ENCODE data around the gene GLE1. TPM values are rescaled to one million over a fixed set of nuclear protein-coding genes. Genes with fewer than 3 reads are reported as not detected.
"Not testable (repeated sequence)": the region's sequence is repeated elsewhere in the genome, so short reads cannot be mapped to it uniquely, and the experiment has no call there.

GLE1 gene
- total RNA-seq, 2 donors from 2014 or later, result 15.6 to 21.7 TPM

GRCh38 chr9:128503870-128504269 is 649 bp upstream of the GLE1 start:
- peaks cover 5% of the 10 kb centered on the region for H3K36me3 ChIP-seq
- H3K4me3 ChIP-seq, result peak overlapping the region; percentile 97
- DNase-seq (ENCODE audit: low spot score) (no peak), ATAC-seq (ENCODE audit: insufficient number of reproducible peaks, low FRiP score, low read depth) (no peak)
- H3K27ac ChIP-seq, result peak overlapping the region; percentile 22 to 89
- H3K9me3 ChIP-seq, result no peaks in the 10 kb centered on the region
- H3K27me3 ChIP-seq (replicated peaks; ENCODE audit: insufficient read depth), result no peaks in the 10 kb centered on the region
- peaks cover 41 to 56% of the 10 kb centered on the region in 2 donors for H3K4me1 ChIP-seq (ENCODE audit: control insufficient read depth in 1 of 2, low read depth in 2 of 2)
- TF ChIP-seq, protein P1, sequence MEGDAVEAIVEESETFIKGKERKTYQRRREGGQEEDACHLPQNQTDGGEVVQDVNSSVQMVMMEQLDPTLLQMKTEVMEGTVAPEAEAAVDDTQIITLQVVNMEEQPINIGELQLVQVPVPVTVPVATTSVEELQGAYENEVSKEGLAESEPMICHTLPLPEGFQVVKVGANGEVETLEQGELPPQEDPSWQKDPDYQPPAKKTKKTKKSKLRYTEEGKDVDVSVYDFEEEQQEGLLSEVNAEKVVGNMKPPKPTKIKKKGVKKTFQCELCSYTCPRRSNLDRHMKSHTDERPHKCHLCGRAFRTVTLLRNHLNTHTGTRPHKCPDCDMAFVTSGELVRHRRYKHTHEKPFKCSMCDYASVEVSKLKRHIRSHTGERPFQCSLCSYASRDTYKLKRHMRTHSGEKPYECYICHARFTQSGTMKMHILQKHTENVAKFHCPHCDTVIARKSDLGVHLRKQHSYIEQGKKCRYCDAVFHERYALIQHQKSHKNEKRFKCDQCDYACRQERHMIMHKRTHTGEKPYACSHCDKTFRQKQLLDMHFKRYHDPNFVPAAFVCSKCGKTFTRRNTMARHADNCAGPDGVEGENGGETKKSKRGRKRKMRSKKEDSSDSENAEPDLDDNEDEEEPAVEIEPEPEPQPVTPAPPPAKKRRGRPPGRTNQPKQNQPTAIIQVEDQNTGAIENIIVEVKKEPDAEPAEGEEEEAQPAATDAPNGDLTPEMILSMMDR (IDR thresholded peaks at IDR 0.05), result no peak

DNA sequence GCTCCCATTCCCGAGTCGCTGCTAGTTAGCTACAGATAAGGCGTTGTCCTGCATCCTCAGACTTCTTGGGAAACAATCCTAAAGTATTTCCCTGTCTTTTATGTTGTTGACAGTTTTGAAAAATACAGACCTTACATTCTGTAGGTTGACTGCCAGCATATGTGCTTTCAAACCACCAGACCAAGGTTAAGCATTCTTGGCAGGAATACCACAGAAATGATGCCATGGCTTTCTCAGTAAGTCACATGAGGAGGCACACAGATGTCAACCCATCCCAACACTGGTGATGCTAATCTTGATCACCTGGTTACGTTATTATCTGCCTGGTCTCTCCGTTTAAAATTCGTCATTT is 871 bp downstream of the GLE1 start:
- no peak for DNase-seq (ENCODE audit: low spot score)
- TF ChIP-seq, protein P1 (IDR thresholded peaks at IDR 0.05), result no peak
- ATAC-seq (ENCODE audit: insufficient number of reproducible peaks, low FRiP score, low read depth), result no peak
- Histone ChIP-seq H3K27me3 (replicated peaks; ENCODE audit: insufficient read depth) (no peaks in the 10 kb centered on the region), H3K4me3 (peak overlapping the region; percentile 97), H3K27ac (no peak overlapping the region), H3K4me1 (ENCODE audit: control insufficient read depth in 1 of 2, low read depth in 2 of 2) (peaks cover 36 to 49% of the 10 kb centered on the region in 2 donors), H3K9me3 (no peaks in the 10 kb centered on the region), H3K36me3 (peaks cover 10% of the 10 kb centered on the region)

DNA sequence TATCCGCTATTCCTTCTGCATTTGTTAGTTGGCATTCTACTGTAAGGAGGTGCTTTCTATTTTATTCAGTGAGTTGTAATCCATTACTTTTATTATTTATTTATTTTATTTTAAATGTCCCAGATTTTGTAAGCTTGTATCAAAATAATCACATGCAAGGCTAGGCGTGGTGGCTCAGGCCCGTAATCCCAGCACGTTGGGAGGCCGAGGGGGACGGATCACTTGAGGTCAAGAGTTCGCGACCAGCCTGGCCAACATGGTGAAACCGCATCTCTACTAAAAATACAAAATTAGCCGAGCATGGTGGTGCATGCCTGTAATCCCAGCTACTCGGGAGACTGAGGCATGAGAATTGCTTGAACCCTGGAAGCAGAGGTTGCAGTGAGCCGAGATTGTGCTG is 1.4 kb downstream of the GLE1 start:
- not testable (repeated sequence) for H3K9me3 ChIP-seq

GRCh38 chr9:128512820-128513219 is 8.3 kb downstream of the GLE1 start:
- Histone ChIP-seq H3K9me3 (no peaks in the 10 kb centered on the region), H3K36me3 (peaks cover 34% of the 10 kb centered on the region), H3K4me1 (ENCODE audit: control insufficient read depth in 1 of 2, low read depth in 2 of 2) (no peaks in the 10 kb centered on the region), H3K27me3 (replicated peaks; ENCODE audit: insufficient read depth) (no peaks in the 10 kb centered on the region), H3K4me3 (no peak overlapping the region), H3K27ac (no peak overlapping the region)
- TF ChIP-seq, protein P1 (IDR thresholded peaks at IDR 0.05), result no peak
- DNase-seq (ENCODE audit: low spot score), result no peak
- ATAC-seq (ENCODE audit: insufficient number of reproducible peaks, low FRiP score, low read depth), result no peak

More for the DNA sequence above, 1.4 kb downstream of the GLE1 start:
- not testable (repeated sequence) for ATAC-seq (ENCODE audit: insufficient number of reproducible peaks, low FRiP score, low read depth); H3K27me3 ChIP-seq (replicated peaks; ENCODE audit: insufficient read depth); H3K27ac ChIP-seq; DNase-seq (ENCODE audit: low spot score)
- peaks cover 10% of the 10 kb centered on the region for H3K36me3 ChIP-seq
- peak overlapping the region; percentile 97 for H3K4me3 ChIP-seq
- peaks cover 31 to 44% of the 10 kb centered on the region in 2 donors for H3K4me1 ChIP-seq (ENCODE audit: control insufficient read depth in 1 of 2, low read depth in 2 of 2)

DNA sequence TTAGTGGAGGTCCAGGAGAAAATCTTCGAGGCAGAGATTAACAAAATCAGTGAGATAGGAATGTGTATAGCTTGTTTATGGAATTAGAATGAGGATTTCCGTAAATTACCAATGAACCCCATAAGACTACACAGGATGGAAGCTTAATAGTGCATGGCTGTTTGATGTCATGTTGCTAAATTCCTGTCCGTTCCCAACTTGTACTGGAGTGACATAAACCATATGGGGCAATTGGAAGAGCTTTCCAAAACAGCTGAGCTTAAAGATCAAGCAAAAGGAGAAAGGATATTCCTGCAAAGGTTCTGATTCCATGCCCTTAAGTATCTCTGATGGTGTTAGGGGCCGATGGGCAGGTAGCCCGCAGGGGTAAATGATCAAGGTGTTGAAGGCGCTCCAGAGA is 17.4 kb downstream of the GLE1 start:
- ATAC-seq (ENCODE audit: insufficient number of reproducible peaks, low FRiP score, low read depth), result no peak
- Histone ChIP-seq H3K4me3 (no peak overlapping the region), H3K27ac (no peak overlapping the region), H3K27me3 (replicated peaks; ENCODE audit: insufficient read depth) (no peaks in the 10 kb centered on the region), H3K4me1 (ENCODE audit: control insufficient read depth in 1 of 2, low read depth in 2 of 2) (no peaks in the 10 kb centered on the region), H3K36me3 (peaks cover 39% of the 10 kb centered on the region), H3K9me3 (no peaks in the 10 kb centered on the region)
- no peak for DNase-seq (ENCODE audit: low spot score)
- TF ChIP-seq, protein P1 (IDR thresholded peaks at IDR 0.05), result no peak

DNA sequence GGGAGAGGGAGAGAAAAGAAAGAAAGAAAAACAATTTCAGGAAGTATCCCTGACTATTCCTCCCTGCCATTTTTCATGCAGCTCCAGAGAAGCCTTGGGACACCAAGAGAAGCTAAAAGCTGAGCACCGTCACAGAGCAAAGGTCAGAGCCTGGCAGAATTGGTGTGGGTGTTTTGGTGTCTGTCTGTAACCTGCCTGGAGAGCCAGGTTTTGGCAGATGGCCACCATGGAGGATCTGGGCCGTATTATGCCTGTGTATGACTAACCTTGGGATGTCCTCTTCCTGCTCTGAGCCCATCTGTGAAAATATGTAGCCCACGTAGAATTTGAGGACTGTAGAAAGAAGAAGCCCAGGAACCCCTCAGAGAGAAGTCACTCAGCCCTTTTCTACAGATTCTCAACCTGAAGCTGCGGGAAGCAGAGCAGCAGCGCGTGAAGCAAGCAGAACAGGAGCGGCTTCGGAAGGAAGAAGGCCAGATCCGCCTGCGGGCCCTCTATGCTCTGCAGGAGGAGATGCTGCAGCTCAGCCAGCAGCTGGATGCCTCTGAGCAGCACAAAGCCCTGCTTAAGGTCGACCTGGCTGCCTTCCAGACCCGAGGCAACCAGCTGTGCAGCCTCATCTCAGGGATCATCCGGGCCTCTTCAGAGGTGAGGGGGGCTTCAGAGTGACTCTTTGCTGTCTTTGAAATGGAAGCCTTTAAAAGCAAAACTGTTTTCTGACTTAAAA is 18.8 kb downstream of the GLE1 start:
- H3K27ac ChIP-seq, result no peak overlapping the region
- no peak overlapping the region for H3K4me3 ChIP-seq
- ATAC-seq (ENCODE audit: insufficient number of reproducible peaks, low FRiP score, low read depth) (no peak), DNase-seq (ENCODE audit: low spot score) (no peak)
- peaks cover 48% of the 10 kb centered on the region for H3K36me3 ChIP-seq
- H3K4me1 ChIP-seq (ENCODE audit: control insufficient read depth in 1 of 2, low read depth in 2 of 2), result no peaks in the 10 kb centered on the region
- no peaks in the 10 kb centered on the region for H3K27me3 ChIP-seq (replicated peaks; ENCODE audit: insufficient read depth)
- TF ChIP-seq, protein P1 (IDR thresholded peaks at IDR 0.05), result no peak
- H3K9me3 ChIP-seq, result no peaks in the 10 kb centered on the region

Data from thoracic aorta (tissue), 2 donors.